GM12865 (cell line): ENCODE data around the gene SYNCRIP.

Experiments
- DNase-seq: peaks from one replicate; pipeline ENCODE4 v3.0.0; 2010; ENCODE audit warnings: low read depth
- H3K4me3 ChIP-seq: 2 replicates; pipeline ENCODE4 v1.5.1; 2011; ENCODE audit warnings: mild to moderate bottlenecking, low read depth, low read length, control low read depth
- CTCF ChIP-seq: IDR thresholded peaks from 2 replicates; pipeline ENCODE4 v1.5.1; 2011; ENCODE audit warnings: low read length, control low read depth, low read depth, inconsistent platforms; ENCODE audit not compliant: insufficient read depth; ENCODE audit errors: missing control alignments

SYNCRIP gene

GRCh38 chr6:85675030-85675819 is 32.5 kb upstream of the SYNCRIP start:
- peak; percentile 32 for DNase-seq
- TF ChIP-seq CTCF, result no peak

GRCh38 chr6:85674604-85675003 is 31.9 kb upstream of the SYNCRIP start:
- peak; percentile 37 for DNase-seq
- no peak for TF ChIP-seq CTCF
- H3K4me3 ChIP-seq, result peak overlapping the region; percentile 82; the same call in 1 of the 2 replicates

More at GRCh38 chr6:85675030-85675819, 32.5 kb upstream of the SYNCRIP start:
- H3K4me3 ChIP-seq, result peak overlapping the region; percentile 82

GRCh38 chr6:85673198-85674139 is 30.8 kb upstream of the SYNCRIP start:
- TF ChIP-seq CTCF, result no peak

GRCh38 chr6:85672623-85673022 is 29.9 kb upstream of the SYNCRIP start:
- DNase-seq, result peak; percentile 32
- H3K4me3 ChIP-seq, result no peak overlapping the region
- no peak for TF ChIP-seq CTCF

More at GRCh38 chr6:85673198-85674139, 30.8 kb upstream of the SYNCRIP start:
- peak; percentile 39 for DNase-seq
- H3K4me3 ChIP-seq, result no peak overlapping the region

- DNase-seq, result peak; percentile 19
- TF ChIP-seq CTCF, result no peak
- no peak overlapping the region for H3K4me3 ChIP-seq
These were observed 29.4 kb upstream of the SYNCRIP start for GRCh38 chr6:85672050-85672449.

GRCh38 chr6:85670573-85670972 is 27.9 kb upstream of the SYNCRIP start:
- DNase-seq, result no peak
- no peak for TF ChIP-seq CTCF
- H3K4me3 ChIP-seq, result no peak overlapping the region
